Fibroblast of lung (primary cell): ENCODE measurements around the gene ABO.

Experiments
- CTCF ChIP-seq, 2 donors: IDR thresholded peaks in 1 of 2; conservative IDR thresholded peaks in 1 of 2; 1 replicate in 1 of 2; 2 replicates in 1 of 2; pipeline ENCODE4 v1.5.1; 2011 to 2012; ENCODE audit warnings: low read length in 2 of 2, control low read depth in 1 of 2, inconsistent platforms in 1 of 2, low read depth in 1 of 2, mild to moderate bottlenecking in 1 of 2
- EZH2 ChIP-seq: IDR thresholded peaks from 2 replicates; pipeline ENCODE4 v1.5.1; 2012; ENCODE audit warnings: low read length, control low read depth, mild to moderate bottlenecking; ENCODE audit errors: missing control alignments

DNA sequence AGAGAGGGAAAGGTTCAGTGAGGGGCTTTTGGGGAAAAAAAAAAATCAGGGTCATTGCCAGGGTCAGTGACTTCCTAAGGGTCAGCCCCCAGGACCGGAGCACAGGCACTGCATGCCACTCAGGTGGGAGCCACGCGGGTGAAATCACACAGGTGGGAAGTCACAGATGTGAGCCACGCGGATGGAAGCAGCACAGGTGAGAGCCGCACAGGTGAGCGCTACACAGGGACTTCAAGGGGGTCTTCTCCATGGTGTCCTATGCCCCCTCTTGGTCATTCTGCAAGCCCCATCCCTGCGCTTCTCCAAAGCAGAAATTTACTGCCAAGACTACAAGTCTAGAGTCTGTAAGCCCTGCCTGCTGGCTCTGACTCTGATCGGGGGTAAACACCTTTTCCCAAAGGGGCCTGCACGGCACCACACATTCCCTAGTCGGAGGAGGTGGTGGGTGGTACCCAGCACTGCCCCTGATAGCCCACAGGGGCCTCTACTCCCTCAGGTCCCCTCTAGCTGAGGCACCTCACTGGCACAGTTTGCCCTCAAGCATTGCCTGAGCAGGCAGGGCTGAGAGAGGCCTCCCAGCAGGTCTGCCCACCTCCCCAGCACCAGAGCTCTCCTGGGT is 47.6 kb downstream of the ABO start:
- TF ChIP-seq CTCF (conservative IDR thresholded peaks at IDR 0.05 in 1 of 2, IDR thresholded peaks at IDR 0.05 in 1 of 2; ENCODE audit: low read depth in 1 of 2, low read length in 2 of 2): no peak
- no peak for TF ChIP-seq EZH2
